Subcutaneous adipose tissue (tissue), 4 donors: ENCODE results near the gene RASGRP2. TPM values are rescaled to one million over a fixed set of nuclear protein-coding genes. Genes with fewer than 3 reads are reported as not detected.

Source experiments
- total RNA-seq, 4 donors: library from RNA; depleted of rRNA; stranded (reverse); fragments of >200 nt; gene quantifications; one replicate each; pipeline ENCODE4 v1.1.0, GENCODE V29; 2016
- TF ChIP-seq, protein P1 (sequence below): fragments of 450-650 bp; IDR thresholded peaks from one replicate; pipeline ENCODE4 v1.5.1; 2016; ENCODE audit warnings: low read depth, mild to moderate bottlenecking, control low read depth, antibody characterized with exemption, moderate library complexity

RASGRP2 gene
- total RNA-seq, 4 donors from 2014 or later = 6.8 to 47.5 (median 14.6) TPM

DNA sequence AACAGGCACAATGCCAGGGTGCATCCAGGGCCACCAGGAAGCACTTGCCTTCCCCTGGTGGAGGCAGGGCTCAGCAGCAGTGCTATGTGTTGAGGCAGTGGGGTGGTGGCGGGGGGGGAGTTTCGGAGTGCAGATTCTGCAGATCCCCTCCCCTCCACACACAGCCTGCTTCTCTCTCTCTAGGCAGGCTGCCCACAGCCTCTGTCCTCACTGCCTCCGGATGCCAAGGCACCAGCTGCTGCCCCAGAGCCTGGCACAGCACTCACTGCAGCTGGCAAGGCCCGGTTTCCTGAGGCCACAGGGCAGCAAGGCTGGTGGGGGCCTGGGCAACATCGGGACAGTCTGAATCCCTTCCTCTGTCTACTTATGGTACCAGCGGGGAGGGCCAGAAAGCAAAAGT lies 56.7 kb downstream of the RASGRP2 start:
- TF ChIP-seq, protein P1, sequence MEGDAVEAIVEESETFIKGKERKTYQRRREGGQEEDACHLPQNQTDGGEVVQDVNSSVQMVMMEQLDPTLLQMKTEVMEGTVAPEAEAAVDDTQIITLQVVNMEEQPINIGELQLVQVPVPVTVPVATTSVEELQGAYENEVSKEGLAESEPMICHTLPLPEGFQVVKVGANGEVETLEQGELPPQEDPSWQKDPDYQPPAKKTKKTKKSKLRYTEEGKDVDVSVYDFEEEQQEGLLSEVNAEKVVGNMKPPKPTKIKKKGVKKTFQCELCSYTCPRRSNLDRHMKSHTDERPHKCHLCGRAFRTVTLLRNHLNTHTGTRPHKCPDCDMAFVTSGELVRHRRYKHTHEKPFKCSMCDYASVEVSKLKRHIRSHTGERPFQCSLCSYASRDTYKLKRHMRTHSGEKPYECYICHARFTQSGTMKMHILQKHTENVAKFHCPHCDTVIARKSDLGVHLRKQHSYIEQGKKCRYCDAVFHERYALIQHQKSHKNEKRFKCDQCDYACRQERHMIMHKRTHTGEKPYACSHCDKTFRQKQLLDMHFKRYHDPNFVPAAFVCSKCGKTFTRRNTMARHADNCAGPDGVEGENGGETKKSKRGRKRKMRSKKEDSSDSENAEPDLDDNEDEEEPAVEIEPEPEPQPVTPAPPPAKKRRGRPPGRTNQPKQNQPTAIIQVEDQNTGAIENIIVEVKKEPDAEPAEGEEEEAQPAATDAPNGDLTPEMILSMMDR = no peak

DNA sequence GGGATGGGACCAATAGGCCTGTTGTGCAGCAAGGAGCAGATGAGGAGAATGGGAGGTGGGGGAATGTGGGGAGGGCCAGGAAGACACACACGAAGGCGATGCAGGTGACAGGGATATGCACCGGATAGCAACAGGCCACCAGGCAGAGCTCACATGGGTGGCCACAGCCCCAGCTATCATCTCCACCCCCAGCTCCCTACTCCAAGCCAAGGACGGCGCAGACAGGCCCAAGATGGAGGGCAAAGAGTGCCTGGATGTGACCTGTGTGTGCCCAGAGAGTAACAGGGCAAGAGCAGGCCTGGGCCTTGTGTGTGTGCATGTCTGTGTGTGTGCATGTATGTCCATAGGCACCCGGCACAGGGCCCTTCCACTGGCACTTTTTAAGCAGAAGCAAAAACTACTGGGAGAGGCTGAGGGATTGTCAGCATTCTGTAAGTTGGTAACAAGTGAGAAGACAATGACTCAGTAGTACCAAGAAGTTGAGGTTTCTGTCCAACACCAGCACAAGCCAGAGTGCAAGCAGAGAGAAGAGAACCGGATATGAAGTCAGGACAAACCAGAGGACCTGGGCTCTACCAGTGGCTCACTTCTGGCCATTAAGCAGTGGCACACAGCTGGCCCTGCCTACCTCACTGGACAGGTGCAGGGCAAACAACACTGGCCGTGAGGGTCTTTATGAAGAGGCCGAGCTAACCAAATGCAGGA lies 57.3 kb downstream of the RASGRP2 start:
- TF ChIP-seq, protein P1 = no peak

DNA sequence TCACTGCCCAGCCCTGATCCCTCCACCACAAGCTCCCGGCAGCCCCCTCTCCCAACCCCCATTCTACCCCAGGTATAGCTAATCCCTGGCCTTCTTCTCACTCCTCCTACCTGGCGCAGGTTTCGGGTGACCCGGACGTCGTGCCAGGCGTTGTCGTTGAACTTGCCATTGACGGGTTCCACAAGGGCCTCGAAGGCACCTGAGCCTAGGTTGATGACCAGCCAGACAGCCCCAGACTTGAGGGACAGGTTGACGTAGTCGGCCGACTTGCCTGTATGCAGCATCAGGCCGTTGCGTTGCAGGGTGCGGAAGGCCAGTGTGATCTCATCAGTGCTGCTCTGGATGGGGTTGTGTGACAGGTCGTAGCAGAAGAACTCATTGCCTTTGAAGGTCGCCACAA lies 58.4 kb downstream of the RASGRP2 start:
- TF ChIP-seq, protein P1 = no peak

DNA sequence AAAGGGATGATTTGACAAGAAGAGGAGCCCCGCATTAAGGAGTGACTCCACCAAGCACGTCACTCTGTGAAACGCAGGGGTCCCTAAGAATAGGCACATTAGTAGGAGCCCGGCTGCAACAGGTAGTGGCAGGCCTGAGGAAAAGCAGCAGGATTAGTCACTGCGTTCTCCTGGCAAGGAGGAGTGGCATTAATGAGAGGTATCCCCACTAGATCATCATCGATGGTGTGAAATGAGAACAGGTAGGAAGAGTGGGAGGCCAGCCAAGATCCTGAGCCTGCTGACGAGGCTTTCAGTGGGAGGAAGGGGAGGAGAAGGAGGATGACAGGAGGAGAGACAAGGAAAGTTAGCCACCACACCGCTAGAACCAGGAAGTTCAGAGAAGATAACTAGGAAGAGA lies 59.6 kb downstream of the RASGRP2 start:
- TF ChIP-seq, protein P1 = no peak

DNA sequence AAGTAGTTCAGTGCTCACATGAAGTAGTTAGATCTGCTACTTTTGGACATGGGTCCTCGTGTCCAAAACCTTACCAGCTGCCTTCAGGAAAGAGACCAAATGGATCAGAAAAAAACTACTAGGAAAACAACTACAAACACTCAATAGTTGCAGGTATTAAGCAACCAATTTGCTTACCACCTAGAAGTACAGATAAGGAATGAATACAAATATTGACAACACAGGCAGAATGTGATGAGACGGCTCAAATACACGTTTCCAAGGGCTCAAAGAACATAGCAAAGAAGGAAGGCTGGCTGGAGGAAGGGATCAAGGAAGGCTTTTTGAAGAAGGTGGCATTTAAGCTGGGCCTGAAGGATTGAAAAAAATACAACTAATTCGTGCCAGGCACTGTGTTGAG lies 62.8 kb downstream of the RASGRP2 start:
- TF ChIP-seq, protein P1 = no peak

DNA sequence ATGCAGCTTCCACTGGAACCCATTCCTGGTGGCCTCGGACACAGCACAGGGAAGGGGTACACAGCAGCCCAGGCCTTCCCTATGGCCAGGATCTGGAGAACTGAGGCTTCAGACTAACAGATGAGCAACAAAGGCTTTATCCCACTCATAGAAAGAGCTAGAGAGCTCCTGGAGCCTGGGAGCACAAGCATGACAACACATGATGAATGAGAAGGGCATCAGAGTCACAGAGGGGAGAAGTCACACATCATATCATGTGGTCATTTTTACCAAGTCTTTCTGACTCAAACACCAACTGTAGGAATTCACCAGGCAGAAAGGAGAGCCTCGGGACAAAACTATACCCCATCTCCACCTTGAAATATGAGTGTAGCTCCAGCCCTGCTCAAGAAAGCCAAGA lies 64.1 kb downstream of the RASGRP2 start:
- TF ChIP-seq, protein P1 = no peak

DNA sequence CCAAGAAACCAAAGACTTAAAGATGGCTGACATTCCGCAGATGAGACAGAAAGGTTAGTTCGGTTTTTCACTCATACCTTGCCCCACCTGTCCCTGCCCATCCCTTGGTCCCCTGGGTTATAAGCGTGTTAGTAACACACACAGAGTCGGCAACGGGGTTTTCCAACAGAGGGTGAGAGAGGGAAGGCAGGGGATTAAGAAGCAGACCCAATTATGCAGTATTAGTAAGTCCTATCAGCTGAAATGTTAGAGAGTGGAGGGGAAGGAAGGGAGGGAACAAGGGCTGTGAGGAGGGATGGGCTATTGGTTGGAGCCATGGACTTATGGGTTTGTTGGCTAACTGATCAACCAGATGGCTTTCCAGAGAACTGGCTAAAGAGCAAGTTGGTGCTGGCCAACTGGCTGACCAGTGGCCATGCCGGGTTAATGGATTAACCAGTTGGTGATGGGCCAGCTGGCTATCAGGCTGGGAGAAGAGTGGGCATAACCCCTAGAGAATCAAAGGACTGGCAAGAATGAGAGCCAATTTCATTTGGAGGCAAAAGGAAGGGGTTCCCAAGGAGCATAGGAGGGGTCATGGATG lies 66.4 kb downstream of the RASGRP2 start:
- TF ChIP-seq, protein P1 = no peak

Other genes starting within 250 kb of the RASGRP2 start
- gene SLC22A11, start 188.2 kb downstream of the RASGRP2 start, total RNA-seq = not detected
- gene SLC22A12, start 152.9 kb downstream of the RASGRP2 start, total RNA-seq = not detected
- 1 to 10 TPM in 3 of 4 donors, under 1 TPM in 1; 0.16 to 7.0 (median 2.9) TPM for gene NRXN2, start 20.9 kb downstream of the RASGRP2 start, total RNA-seq
- 10 to 100 TPM in 1 of 4 donors, 1 to 10 TPM in 2, under 1 TPM in 1; 0.51 to 63.7 (median 4.4) TPM for gene PYGM, start 15.8 kb upstream of the RASGRP2 start, total RNA-seq
- gene SF1, start 34.4 kb upstream of the RASGRP2 start, total RNA-seq = 100 to 1,000 TPM; 215 to 388 (median 273) TPM
- 10 to 100 TPM in 2 of 4 donors, 1 to 10 TPM in 2; 5.9 to 14.3 (median 9.1) TPM for gene MAP4K2, start 59.1 kb upstream of the RASGRP2 start, total RNA-seq
- 10 to 100 TPM in 3 of 4 donors, 1 to 10 TPM in 1; 8.6 to 15.8 (median 13.4) TPM for gene MEN1, start 66.4 kb upstream of the RASGRP2 start, total RNA-seq
- gene CDC42BPG, start 100.5 kb upstream of the RASGRP2 start, total RNA-seq = under 1 TPM in 3 of 4 donors, not detected in 1; 0.17 to 0.38 (median 0.22) TPM
- 100 to 1,000 TPM in 1 of 4 donors, 10 to 100 TPM in 3; 37.2 to 108 (median 46.4) TPM for gene EHD1, start 134.5 kb upstream of the RASGRP2 start, total RNA-seq
- 10 to 100 TPM; 12.4 to 47.7 (median 22.2) TPM for gene ATG2A, start 173.1 kb upstream of the RASGRP2 start, total RNA-seq
- gene PPP2R5B, start 180.5 kb upstream of the RASGRP2 start, total RNA-seq = 10 to 100 TPM in 2 of 4 donors, 1 to 10 TPM in 2; 8.8 to 19.8 (median 14.3) TPM
- not detected for gene GPHA2, start 191.8 kb upstream of the RASGRP2 start, total RNA-seq
- not detected for gene MAJIN, start 228.0 kb upstream of the RASGRP2 start, total RNA-seq